Liver (tissue), 9 donors: ENCODE results near the gene SGCD. TPM values are rescaled to one million over a fixed set of nuclear protein-coding genes. Genes with fewer than 3 reads are reported as not detected.

Source experiments
- DNase-seq: peaks from one replicate; pipeline ENCODE4 v3.0.0-alpha.2; 2017; ENCODE audit warnings: low spot score
- H3K27ac ChIP-seq, 2 donors: one replicate each; pipeline ENCODE4 v1.7.0; 2013; ENCODE audit warnings: inconsistent platforms in 2 of 2, low read length in 2 of 2, control low read depth in 1 of 2, low read depth in 1 of 2, mild to moderate bottlenecking in 1 of 2
- H3K27me3 ChIP-seq, 4 donors: one replicate each; pipeline versions ENCODE4 v1.6.1 to v1.7.0; 2013; ENCODE audit warnings: low read length in 3 of 4, inconsistent platforms in 1 of 4, mild to moderate bottlenecking in 1 of 4, moderate library complexity in 1 of 4; ENCODE audit not compliant: control insufficient read depth in 4 of 4, insufficient read depth in 4 of 4
- H3K36me3 ChIP-seq, 4 donors: one replicate each; pipeline versions ENCODE4 v1.6.1 to v1.7.0; 2013; ENCODE audit warnings: low read length in 3 of 4, mild to moderate bottlenecking in 3 of 4, low read depth in 1 of 4, moderate library complexity in 1 of 4; ENCODE audit not compliant: control insufficient read depth in 4 of 4, insufficient read depth in 3 of 4
- H3K4me1 ChIP-seq, 4 donors: one replicate each; pipeline versions ENCODE4 v1.6.1 to v1.7.0; 2013; ENCODE audit warnings: low read length in 3 of 4, mild to moderate bottlenecking in 3 of 4, moderate library complexity in 1 of 4; ENCODE audit not compliant: control insufficient read depth in 4 of 4, insufficient read depth in 4 of 4
- H3K4me3 ChIP-seq, 3 donors: one replicate each; pipeline versions ENCODE4 v1.6.1 to v1.7.0; 2013; ENCODE audit warnings: low read length in 3 of 3, control low read depth in 1 of 3, low read depth in 1 of 3, mild to moderate bottlenecking in 1 of 3
- H3K9ac ChIP-seq, 2 donors: one replicate each; pipeline ENCODE4 v1.7.0; 2013; ENCODE audit warnings: low read length in 2 of 2, mild to moderate bottlenecking in 2 of 2, moderate library complexity in 2 of 2, control low read depth in 1 of 2, low read depth in 1 of 2
- H3K9me3 ChIP-seq, 4 donors: one replicate each; pipeline versions ENCODE4 v1.6.1 to v1.7.0; 2013; ENCODE audit warnings: low read length in 3 of 4; ENCODE audit not compliant: control insufficient read depth in 4 of 4
- ATF3 ChIP-seq: IDR thresholded peaks from 2 replicates; pipeline ENCODE4 v1.6.1; 2016; ENCODE audit warnings: antibody characterized with exemption
- EGR1 ChIP-seq, 2 donors: IDR thresholded peaks; 2 replicates each; pipeline ENCODE4 v1.6.1; 2016 to 2018; ENCODE audit warnings: antibody characterized with exemption in 2 of 2, low read depth in 2 of 2
- FOXA1 ChIP-seq: IDR thresholded peaks from 2 replicates; pipeline ENCODE4 v1.6.1; 2016; ENCODE audit warnings: antibody characterized with exemption
- FOXA2 ChIP-seq: IDR thresholded peaks from 2 replicates; pipeline ENCODE4 v1.6.1; 2016; ENCODE audit warnings: antibody characterized with exemption
- GABPA ChIP-seq, 2 donors: IDR thresholded peaks in 1 of 2; conservative IDR thresholded peaks in 1 of 2; 2 replicates each; pipeline ENCODE4 v1.6.1; 2016; ENCODE audit warnings: antibody characterized with exemption in 2 of 2, mild to moderate bottlenecking in 1 of 2, moderate library complexity in 1 of 2
- HNF4A ChIP-seq, 2 donors: conservative IDR thresholded peaks; 2 replicates each; pipeline ENCODE4 v1.6.1; 2016; ENCODE audit warnings: antibody characterized with exemption in 2 of 2, mild to moderate bottlenecking in 2 of 2
- HNF4G ChIP-seq: IDR thresholded peaks from 2 replicates; pipeline ENCODE4 v1.6.1; 2016; ENCODE audit warnings: antibody characterized with exemption
- JUND ChIP-seq, 2 donors: IDR thresholded peaks; 2 replicates each; pipeline ENCODE4 v1.6.1; 2016; ENCODE audit warnings: antibody characterized with exemption in 2 of 2
- MAX ChIP-seq: IDR thresholded peaks from 2 replicates; pipeline ENCODE4 v1.6.1; 2016; ENCODE audit warnings: antibody characterized with exemption
- NR2F2 ChIP-seq: IDR thresholded peaks from 2 replicates; pipeline ENCODE4 v1.6.1; 2016; ENCODE audit warnings: antibody characterized with exemption
- RAD21 ChIP-seq, 2 donors: IDR thresholded peaks; 2 replicates each; pipeline ENCODE4 v1.6.1; 2016; ENCODE audit warnings: antibody characterized with exemption in 2 of 2, mild to moderate bottlenecking in 2 of 2
- SP1 ChIP-seq: IDR thresholded peaks from 2 replicates; pipeline ENCODE4 v1.6.1; 2018; ENCODE audit warnings: antibody characterized with exemption, mild to moderate bottlenecking
- TAF1 ChIP-seq: conservative IDR thresholded peaks from 2 replicates; pipeline ENCODE4 v1.6.1; 2016; ENCODE audit warnings: antibody characterized with exemption, mild to moderate bottlenecking
- YY1 ChIP-seq: IDR thresholded peaks from 2 replicates; pipeline ENCODE4 v1.6.1; 2016; ENCODE audit warnings: antibody characterized with exemption, mild to moderate bottlenecking
- ZBTB33 ChIP-seq: IDR thresholded peaks from 2 replicates; pipeline ENCODE4 v1.6.1; 2016; ENCODE audit warnings: antibody characterized with exemption
- WGBS: extraction: QIAGEN DNeasy Blood & Tissue Kit; methylation state at CpG from one replicate; pipeline ENCODE4 v1.1.7; 2013; 5-methylcytosine and 5-hydroxymethylcytosine counted together
- polyA plus RNA-seq, 2 donors: library from polyadenylated mRNA; stranded (reverse) in 1 of 2; unstranded in 1 of 2; fragments of 200-250 nt in 1 of 2; fragments of >200 nt in 1 of 2; fragmentation: Nextera tagmentation in 1 of 2; extraction: Ambion mirVana in 1 of 2; gene quantifications; one replicate each; pipeline versions ENCODE4 v1.2.1 to v1.2.3, GENCODE V29; 2013 to 2015
- total RNA-seq, 2 donors: library from RNA; depleted of rRNA; stranded (reverse); fragments of >200 nt; gene quantifications; one replicate each; pipeline ENCODE4 v1.2.3, GENCODE V29; 2014
- donor health status: healthy.
- donor health status: healthy.
- donor health status: healthy.
- donor health status: healthy.
- donor health status: healthy.

Gene SGCD
- total and polyA plus RNA-seq, 4 donors = 0.35 to 1.7 (median 1.0) TPM

- Histone ChIP-seq H3K27ac (no peak overlapping the region), H3K4me3 (no peak overlapping the region), H3K9me3 (no peaks in the 10 kb centered on the region), H3K9ac (no peak overlapping the region), H3K36me3 (no peaks in the 10 kb centered on the region), H3K4me1 (no peaks in the 10 kb centered on the region), H3K27me3 (no peaks in the 10 kb centered on the region)
- no peak for DNase-seq
- WGBS = 24% methylated on average over 2 of the region's 2 CpGs
- TF ChIP-seq FOXA1 (no peak), RAD21 (IDR thresholded peaks at IDR 0.05) (peak in 1 of 2 donors; percentile 22), ATF3 (no peak)
Observed at GRCh38 chr5:156414391-156414790, 87.4 kb downstream of the SGCD start.

- no peaks in the 10 kb centered on the region for H3K9me3 ChIP-seq
- no peak for TF ChIP-seq EGR1 (IDR thresholded peaks at IDR 0.05; ENCODE audit: low read depth in 2 of 2)
- no peak for TF ChIP-seq GABPA (IDR thresholded peaks at IDR 0.05 in 1 of 2, conservative IDR thresholded peaks at IDR 0.05 in 1 of 2)
- no peak for TF ChIP-seq FOXA1
- TF ChIP-seq HNF4G = no peak
- no peak for TF ChIP-seq HNF4A (conservative IDR thresholded peaks at IDR 0.05)
- TF ChIP-seq FOXA2 = no peak
- no peak for TF ChIP-seq JUND (IDR thresholded peaks at IDR 0.05)
- TF ChIP-seq MAX = no peak
- TF ChIP-seq TAF1 = no peak
- TF ChIP-seq SP1 = no peak
- TF ChIP-seq ATF3 = no peak
- no peak for TF ChIP-seq YY1
- no peak for TF ChIP-seq ZBTB33
- no peak for TF ChIP-seq NR2F2
- H3K27ac ChIP-seq = no peak overlapping the region
- no peaks in the 10 kb centered on the region for H3K4me1 ChIP-seq
- no peak for DNase-seq
- H3K36me3 ChIP-seq = no peaks in the 10 kb centered on the region
- WGBS = 88% methylated on average over 1 of the region's 1 CpG
- no peak overlapping the region for H3K9ac ChIP-seq
- no peak overlapping the region for H3K4me3 ChIP-seq
- no peaks in the 10 kb centered on the region for H3K27me3 ChIP-seq
Observed at GRCh38 chr5:156419661-156420060, 92.7 kb downstream of the SGCD start.

- no peak for DNase-seq
- Histone ChIP-seq H3K9me3 (no peaks in the 10 kb centered on the region), H3K27me3 (no peaks in the 10 kb centered on the region), H3K9ac (no peak overlapping the region), H3K36me3 (no peaks in the 10 kb centered on the region), H3K27ac (no peak overlapping the region), H3K4me3 (no peak overlapping the region), H3K4me1 (no peaks in the 10 kb centered on the region)
- WGBS = 66% methylated on average over 1 of the region's 1 CpG
- TF ChIP-seq SP1 (no peak), NR2F2 (no peak)
Observed at GRCh38 chr5:156420665-156421064, 93.7 kb downstream of the SGCD start.
